ENCODE measurements around the gene ATPAF2.
"Not testable (repeated sequence)": the region's sequence is repeated elsewhere in the genome, so short reads cannot be mapped to it uniquely, and the experiment has no call there.

ATPAF2 gene

DNA sequence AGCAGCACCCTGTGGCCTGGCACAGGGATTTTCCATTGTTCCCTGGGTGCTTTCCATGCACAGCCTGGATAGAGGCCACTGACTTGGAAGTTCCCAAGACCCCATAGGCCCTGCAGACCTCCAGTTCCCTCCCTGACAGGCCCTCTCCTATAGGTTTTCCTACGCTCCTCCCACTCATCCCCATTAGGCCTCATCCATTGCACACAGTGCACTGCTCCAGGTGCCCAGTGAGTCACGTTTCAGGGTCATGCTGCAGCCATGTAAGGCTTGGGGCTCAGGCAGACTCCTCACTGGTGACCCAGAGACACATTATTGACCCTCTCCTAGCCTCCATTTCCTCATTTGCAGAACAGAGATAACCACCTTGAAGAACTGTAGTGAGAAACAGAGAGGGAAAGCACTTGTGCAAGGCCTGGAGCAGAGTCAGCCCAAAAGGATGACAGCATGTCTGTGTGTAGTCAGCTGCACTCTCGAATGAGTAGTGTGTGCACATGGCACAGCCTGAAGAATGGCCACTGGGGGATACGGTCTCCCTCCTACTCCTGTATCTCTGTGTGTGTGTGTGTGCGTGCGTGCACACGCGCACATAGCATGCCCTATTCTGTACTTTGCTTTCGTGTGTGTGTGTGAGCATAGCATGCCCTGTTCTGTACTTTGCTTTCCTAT lies 39.5 kb downstream of the ATPAF2 start:
- no peak overlapping the region for H3K4me2 ChIP-seq (ENCODE audit: low read depth, low read length, poor library complexity, severe bottlenecking)
- H2AFZ ChIP-seq (ENCODE audit: low read depth, low read length, severe bottlenecking) = no peak overlapping the region
- H3K9me2 ChIP-seq (replicated peaks; ENCODE audit: insufficient read depth, low read length) = no peaks in the 10 kb centered on the region
- no peaks in the 10 kb centered on the region for H3K36me3 ChIP-seq (ENCODE audit: low read length)
- no peaks in the 10 kb centered on the region for H3K9me3 ChIP-seq (ENCODE audit: insufficient read depth, low read length)
- TF ChIP-seq CTCF (IDR thresholded peaks at IDR 0.05; ENCODE audit: insufficient read depth, low read length, poor library complexity, severe bottlenecking) (no peak), EZH2phosphoT487 (conservative IDR thresholded peaks at IDR 0.05; ENCODE audit: low read length) (no peak)
- H3K27ac ChIP-seq (ENCODE audit: low read depth, low read length) = no peak overlapping the region
- H4K20me1 ChIP-seq (ENCODE audit: low read depth, low read length) = no peaks in the 10 kb centered on the region
- H3K9ac ChIP-seq (ENCODE audit: low read length) = no peak overlapping the region
- no peaks in the 10 kb centered on the region for H3F3A ChIP-seq (ENCODE audit: insufficient read depth)
- H3K27me3 ChIP-seq (ENCODE audit: low read length) = no peaks in the 10 kb centered on the region
- no peaks in the 10 kb centered on the region for H3K79me2 ChIP-seq (ENCODE audit: insufficient read depth, low read length)
- H3K4me3 ChIP-seq (ENCODE audit: insufficient read depth, low read length, poor library complexity, severe bottlenecking) = no peak overlapping the region

DNA sequence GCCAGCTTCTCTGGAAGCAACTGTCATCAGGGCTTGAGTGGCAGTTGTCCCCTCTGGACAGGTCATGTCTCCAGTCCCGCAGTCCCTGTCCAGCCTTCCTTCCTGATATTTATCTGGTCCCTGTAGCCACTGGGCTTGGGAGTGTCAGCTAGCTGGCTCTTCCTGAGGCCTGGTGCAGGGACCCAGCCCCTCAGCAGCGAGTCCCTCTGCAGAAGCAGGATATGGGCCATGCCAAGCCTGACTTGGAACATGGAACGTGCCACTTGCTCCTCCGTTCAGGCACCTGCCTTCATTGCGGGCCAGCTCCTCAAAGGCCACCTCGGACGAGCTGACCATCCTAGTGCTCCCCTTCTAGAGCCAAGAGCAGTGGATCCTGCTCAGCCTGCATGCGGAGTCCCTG lies 40.0 kb downstream of the ATPAF2 start:
- Histone ChIP-seq H3K4me3 (ENCODE audit: insufficient read depth, low read length, poor library complexity, severe bottlenecking) (no peak overlapping the region), H3K79me2 (ENCODE audit: insufficient read depth, low read length) (no peaks in the 10 kb centered on the region), H4K20me1 (ENCODE audit: low read depth, low read length) (no peaks in the 10 kb centered on the region), H3K4me2 (ENCODE audit: low read depth, low read length, poor library complexity, severe bottlenecking) (no peak overlapping the region), H3F3A (ENCODE audit: insufficient read depth) (no peaks in the 10 kb centered on the region), H3K36me3 (ENCODE audit: low read length) (no peaks in the 10 kb centered on the region), H3K9ac (ENCODE audit: low read length) (no peak overlapping the region), H3K27ac (ENCODE audit: low read depth, low read length) (no peak overlapping the region), H2AFZ (ENCODE audit: low read depth, low read length, severe bottlenecking) (no peak overlapping the region), H3K27me3 (ENCODE audit: low read length) (no peaks in the 10 kb centered on the region), H3K9me3 (ENCODE audit: insufficient read depth, low read length) (no peaks in the 10 kb centered on the region), H3K9me2 (replicated peaks; ENCODE audit: insufficient read depth, low read length) (no peaks in the 10 kb centered on the region)
- TF ChIP-seq CTCF (IDR thresholded peaks at IDR 0.05; ENCODE audit: insufficient read depth, low read length, poor library complexity, severe bottlenecking) = no peak
- TF ChIP-seq EZH2phosphoT487 (conservative IDR thresholded peaks at IDR 0.05; ENCODE audit: low read length) = no peak

- H2AFZ ChIP-seq (ENCODE audit: low read depth, low read length, severe bottlenecking); H3K9ac ChIP-seq (ENCODE audit: low read length); H3K9me2 ChIP-seq (replicated peaks; ENCODE audit: insufficient read depth, low read length); H3F3A ChIP-seq (ENCODE audit: insufficient read depth); H3K27me3 ChIP-seq (ENCODE audit: low read length); H3K9me3 ChIP-seq (ENCODE audit: insufficient read depth, low read length); H3K36me3 ChIP-seq (ENCODE audit: low read length); H3K4me3 ChIP-seq (ENCODE audit: insufficient read depth, low read length, poor library complexity, severe bottlenecking); H4K20me1 ChIP-seq (ENCODE audit: low read depth, low read length); H3K4me2 ChIP-seq (ENCODE audit: low read depth, low read length, poor library complexity, severe bottlenecking); H3K27ac ChIP-seq (ENCODE audit: low read depth, low read length); H3K79me2 ChIP-seq (ENCODE audit: insufficient read depth, low read length): not testable (repeated sequence)
Observed at GRCh38 chr17:17995887-17996286, 43.1 kb downstream of the ATPAF2 start.

DNA sequence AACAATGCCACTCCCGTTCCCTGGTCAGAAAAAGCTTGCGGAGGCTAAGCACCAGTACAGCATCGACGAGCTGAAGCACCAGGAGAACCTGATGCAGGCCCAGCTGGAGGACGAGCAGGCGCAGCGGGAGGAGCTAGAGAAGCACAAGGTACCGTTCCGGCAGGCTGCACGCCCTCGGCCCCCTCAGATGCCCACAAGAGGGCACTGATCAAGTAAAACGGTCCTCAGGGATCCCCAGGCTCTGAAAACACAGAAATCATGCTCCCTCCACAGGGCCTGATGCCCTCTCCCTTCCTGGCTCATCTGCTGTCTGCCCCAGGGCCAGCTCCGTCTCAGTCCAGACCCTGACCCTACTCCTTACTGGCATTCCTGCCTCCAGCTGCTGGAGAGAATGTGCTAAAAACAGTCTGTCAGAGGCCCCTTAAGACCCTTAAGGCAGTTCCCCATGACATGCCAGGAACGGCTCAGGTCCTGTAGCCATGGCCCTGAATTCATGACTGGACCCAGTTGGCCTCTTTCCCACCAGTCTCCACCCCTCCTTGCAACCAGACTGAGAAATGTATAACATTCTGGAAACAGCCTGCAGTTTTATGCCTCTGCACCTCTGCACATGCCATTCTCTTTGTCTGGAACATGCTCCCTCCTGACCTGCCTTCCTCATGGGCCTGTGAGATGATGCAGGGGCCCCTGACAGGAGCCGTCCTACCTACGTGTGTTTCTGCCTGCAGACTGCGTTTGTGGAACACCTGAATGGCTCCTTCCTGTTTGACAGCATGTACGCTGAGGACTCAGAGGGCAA lies 44.5 kb downstream of the ATPAF2 start:
- no peaks in the 10 kb centered on the region for H3F3A ChIP-seq (ENCODE audit: insufficient read depth)
- H2AFZ ChIP-seq (ENCODE audit: low read depth, low read length, severe bottlenecking) = no peak overlapping the region
- no peaks in the 10 kb centered on the region for H3K27me3 ChIP-seq (ENCODE audit: low read length)
- no peak overlapping the region for H3K27ac ChIP-seq (ENCODE audit: low read depth, low read length)
- H3K9me3 ChIP-seq (ENCODE audit: insufficient read depth, low read length) = no peaks in the 10 kb centered on the region
- H3K36me3 ChIP-seq (ENCODE audit: low read length) = no peaks in the 10 kb centered on the region
- no peaks in the 10 kb centered on the region for H4K20me1 ChIP-seq (ENCODE audit: low read depth, low read length)
- H3K9ac ChIP-seq (ENCODE audit: low read length) = no peak overlapping the region
- no peaks in the 10 kb centered on the region for H3K79me2 ChIP-seq (ENCODE audit: insufficient read depth, low read length)
- H3K4me3 ChIP-seq (ENCODE audit: insufficient read depth, low read length, poor library complexity, severe bottlenecking) = no peak overlapping the region
- H3K4me2 ChIP-seq (ENCODE audit: low read depth, low read length, poor library complexity, severe bottlenecking) = no peak overlapping the region
- H3K9me2 ChIP-seq (replicated peaks; ENCODE audit: insufficient read depth, low read length) = no peaks in the 10 kb centered on the region
- TF ChIP-seq EZH2phosphoT487 (conservative IDR thresholded peaks at IDR 0.05; ENCODE audit: low read length) (no peak), CTCF (IDR thresholded peaks at IDR 0.05; ENCODE audit: insufficient read depth, low read length, poor library complexity, severe bottlenecking) (no peak)
